SU-DHL-6 (cell line): ENCODE measurements around the gene TES.

Experiments
- H2AFZ ChIP-seq: fragments of 200-600 bp; sonication (generic); 2 replicates; pipeline ENCODE4 v1.6.1; 2014; ENCODE audit warnings: low read depth, mild to moderate bottlenecking, moderate library complexity, mixed read lengths, antibody characterized with exemption, low read length; ENCODE audit not compliant: severe bottlenecking
- H3F3A ChIP-seq: fragments of 200-600 bp; shearing (Covaris generic); 2 replicates; pipeline ENCODE4 v1.6.0; 2016; ENCODE audit warnings: antibody characterized with exemption, mild to moderate bottlenecking; ENCODE audit not compliant: insufficient read depth
- H3K27ac ChIP-seq: fragments of 200-600 bp; sonication (generic); 2 replicates; pipeline ENCODE4 v1.5.1; 2016; ENCODE audit warnings: low read depth, mild to moderate bottlenecking, low read length, moderate library complexity, mixed read lengths
- H3K27me3 ChIP-seq: fragments of 200-600 bp; sonication (generic), shearing (Covaris generic); 2 replicates; pipeline ENCODE4 v1.6.0; 2014; ENCODE audit warnings: mild to moderate bottlenecking, low read length
- H3K36me3 ChIP-seq: fragments of 200-600 bp; sonication (generic); 2 replicates; pipeline ENCODE4 v1.6.1; 2014; ENCODE audit warnings: mild to moderate bottlenecking, low read length, mixed read lengths
- H3K4me2 ChIP-seq: fragments of 300-600, 200-600 bp; shearing (Covaris generic), sonication (generic); 2 replicates; pipeline ENCODE4 v1.6.0; 2014; ENCODE audit warnings: low read length, low read depth, mild to moderate bottlenecking; ENCODE audit not compliant: poor library complexity, severe bottlenecking
- H3K4me3 ChIP-seq: fragments of 200-600 bp; sonication (generic); 2 replicates; pipeline ENCODE4 v1.5.1; 2014; ENCODE audit warnings: antibody characterized with exemption, low read length, mild to moderate bottlenecking, mixed read lengths; ENCODE audit not compliant: insufficient read depth, poor library complexity, severe bottlenecking
- H3K79me2 ChIP-seq: fragments of 200-600 bp; sonication (generic); 2 replicates; pipeline ENCODE4 v1.6.1; 2014; ENCODE audit warnings: mild to moderate bottlenecking, low read length, moderate library complexity; ENCODE audit not compliant: insufficient read depth
- H3K9ac ChIP-seq: fragments of 200-600 bp; sonication (generic); 2 replicates; pipeline ENCODE4 v1.7.0; 2014; ENCODE audit warnings: mild to moderate bottlenecking, low read length
- H3K9me2 ChIP-seq: fragments of 200-600 bp; sonication (generic); replicated peaks from 2 replicates; pipeline ENCODE4 v1.6.1; 2014; ENCODE audit warnings: low read length; ENCODE audit not compliant: insufficient read depth
- H3K9me3 ChIP-seq: fragments of 200-600 bp; sonication (generic); 2 replicates; pipeline ENCODE4 v1.6.1; 2014; ENCODE audit warnings: low read length, mixed read lengths; ENCODE audit not compliant: insufficient read depth
- H4K20me1 ChIP-seq: fragments of 200-600 bp; sonication (generic); 2 replicates; pipeline ENCODE4 v1.6.1; 2014; ENCODE audit warnings: low read depth, mild to moderate bottlenecking, antibody characterized with exemption, low read length, moderate library complexity, mixed read lengths
- CTCF ChIP-seq: fragments of 200-600 bp; sonication (generic); IDR thresholded peaks from one replicate; pipeline ENCODE4 v1.5.1; 2017; ENCODE audit warnings: antibody characterized with exemption, mild to moderate bottlenecking, low read length, moderate library complexity; ENCODE audit not compliant: insufficient read depth, poor library complexity, severe bottlenecking
- EZH2phosphoT487 ChIP-seq: fragments of 200-600 bp; sonication (generic), shearing (Covaris generic); conservative IDR thresholded peaks from 2 replicates; pipeline ENCODE4 v1.6.1; 2018; ENCODE audit warnings: mild to moderate bottlenecking, antibody characterized with exemption, low read length, moderate library complexity, mixed read lengths

The TES gene

GRCh38 chr7:116210345-116211005 lies at the start of gene TES:
Gene TES (plus strand): TSS chr7:116210539. CDS start chr7:116210708, 169 bp downstream.
- H3F3A ChIP-seq = no peaks in the 10 kb centered on the region

GRCh38 chr7:116161728-116162127 lies 48.6 kb upstream of the TES start:
- no peak overlapping the region for H3K4me3 ChIP-seq
- H3K27ac ChIP-seq = no peak overlapping the region
- no peak overlapping the region for H3K9ac ChIP-seq
- no peaks in the 10 kb centered on the region for H3K79me2 ChIP-seq
- no peaks in the 10 kb centered on the region for H3K9me3 ChIP-seq
- H3K4me2 ChIP-seq = no peak overlapping the region
- no peak overlapping the region for H2AFZ ChIP-seq
- TF ChIP-seq EZH2phosphoT487 (no peak), CTCF (no peak)
- no peaks in the 10 kb centered on the region for H3K27me3 ChIP-seq
- no peaks in the 10 kb centered on the region for H3K36me3 ChIP-seq
- no peaks in the 10 kb centered on the region for H3K9me2 ChIP-seq
- no peaks in the 10 kb centered on the region for H3F3A ChIP-seq
- H4K20me1 ChIP-seq = no peaks in the 10 kb centered on the region

More at GRCh38 chr7:116210345-116211005, at the start of gene TES:
- peaks cover 44% of the 10 kb centered on the region for H3K79me2 ChIP-seq
- peak within 1 kb of the TSS; percentile 83 for H2AFZ ChIP-seq
- H3K9me2 ChIP-seq = no peaks in the 10 kb centered on the region
- no peaks in the 10 kb centered on the region for H3K36me3 ChIP-seq
- H3K9me3 ChIP-seq = no peaks in the 10 kb centered on the region
- no peak for TF ChIP-seq CTCF
- no peak for TF ChIP-seq EZH2phosphoT487
- no peaks in the 10 kb centered on the region for H3K27me3 ChIP-seq
- peak within 1 kb of the TSS; percentile 73 for H3K27ac ChIP-seq
- H3K9ac ChIP-seq = peak within 1 kb of the TSS; percentile 98
- H3K4me3 ChIP-seq = peak within 1 kb of the TSS; percentile 95
- H3K4me2 ChIP-seq = peak within 1 kb of the TSS; percentile 96
- H4K20me1 ChIP-seq = peaks cover 35% of the 10 kb centered on the region

GRCh38 chr7:116162254-116162653 lies 48.1 kb upstream of the TES start:
- H3K36me3 ChIP-seq = no peaks in the 10 kb centered on the region
- no peak overlapping the region for H3K4me3 ChIP-seq
- no peaks in the 10 kb centered on the region for H3K9me2 ChIP-seq
- TF ChIP-seq EZH2phosphoT487 = no peak
- TF ChIP-seq CTCF = no peak
- no peak overlapping the region for H3K4me2 ChIP-seq
- H2AFZ ChIP-seq = no peak overlapping the region
- no peaks in the 10 kb centered on the region for H3K9me3 ChIP-seq
- H3K79me2 ChIP-seq = no peaks in the 10 kb centered on the region
- H4K20me1 ChIP-seq = no peaks in the 10 kb centered on the region
- no peaks in the 10 kb centered on the region for H3F3A ChIP-seq
- no peaks in the 10 kb centered on the region for H3K27me3 ChIP-seq
- no peak overlapping the region for H3K27ac ChIP-seq
- H3K9ac ChIP-seq = no peak overlapping the region
